MG63 (cell line): ENCODE measurements around the gene ATG4B. TPM values are rescaled to one million over a fixed set of nuclear protein-coding genes. Genes with fewer than 3 reads are reported as not detected.

ENCODE experiments used
- DNase-seq: peaks from one replicate; pipeline ENCODE4 v3.0.0-alpha.2; 2020
- H3K27me3 ChIP-seq: fragments of 250-450 bp; sonication (Bioruptor Pico); 2 replicates; pipeline ENCODE4 v1.5.1; 2020; ENCODE audit warnings: mild to moderate bottlenecking, moderate library complexity
- H3K36me3 ChIP-seq: fragments of 250-450 bp; sonication (Bioruptor Pico); 2 replicates; pipeline ENCODE4 v1.5.1; 2020; ENCODE audit warnings: mild to moderate bottlenecking, moderate library complexity
- H3K4me3 ChIP-seq: fragments of 250-450 bp; sonication (Bioruptor Pico); 2 replicates; pipeline ENCODE4 v1.5.1; 2020; ENCODE audit warnings: mild to moderate bottlenecking, moderate library complexity
- H3K9me3 ChIP-seq: fragments of 250-450 bp; sonication (Bioruptor Pico); 2 replicates; pipeline ENCODE4 v1.5.1; 2020; ENCODE audit warnings: mild to moderate bottlenecking, moderate library complexity
- total RNA-seq: library from RNA; depleted of rRNA; stranded (reverse); fragments of >200 nt; shearing (Covaris generic); gene quantifications from 2 replicates; pipeline ENCODE4 v1.2.3, GENCODE V29; 2014; ENCODE audit warnings: low replicate concordance

ATG4B gene
- total RNA-seq, 1 experiment from 2014 or later, result 47.9 TPM

GRCh38 chr2:241689306-241689705 lies 51.8 kb downstream of the ATG4B start:
- DNase-seq, result no peak
- Histone ChIP-seq H3K27me3 (no peaks in the 10 kb centered on the region), H3K9me3 (no peaks in the 10 kb centered on the region), H3K4me3 (no peak overlapping the region), H3K36me3 (peaks cover 70% of the 10 kb centered on the region)

DNA sequence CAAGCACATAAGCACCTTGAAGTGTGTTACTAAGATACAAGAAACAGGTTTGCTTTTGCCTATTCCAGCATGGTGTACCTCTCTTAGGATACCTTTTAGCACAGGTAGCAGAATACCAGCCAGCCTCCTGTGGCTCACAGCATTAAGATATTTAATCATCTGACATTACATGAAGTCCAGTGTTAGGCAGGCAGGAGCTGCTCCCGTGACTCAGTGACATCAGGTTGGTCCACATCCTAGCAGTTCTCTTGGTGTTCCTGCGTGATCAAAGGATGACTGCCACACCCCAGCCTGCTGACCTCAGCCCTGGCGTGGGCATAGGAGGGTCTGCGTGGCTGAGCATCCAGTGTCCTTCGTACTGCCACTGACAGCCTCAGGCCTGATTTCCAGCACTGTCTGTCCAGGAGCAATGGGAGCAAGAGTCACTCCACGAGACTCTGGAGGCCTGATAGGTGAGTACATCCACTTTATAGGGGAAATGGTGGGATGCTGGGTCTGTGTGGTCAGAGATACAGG lies 52.8 kb downstream of the ATG4B start:
- H3K9me3 ChIP-seq, result no peaks in the 10 kb centered on the region
- no peak for DNase-seq
- H3K27me3 ChIP-seq, result no peaks in the 10 kb centered on the region
- H3K4me3 ChIP-seq, result no peak overlapping the region
- peaks cover 69% of the 10 kb centered on the region for H3K36me3 ChIP-seq

DNA sequence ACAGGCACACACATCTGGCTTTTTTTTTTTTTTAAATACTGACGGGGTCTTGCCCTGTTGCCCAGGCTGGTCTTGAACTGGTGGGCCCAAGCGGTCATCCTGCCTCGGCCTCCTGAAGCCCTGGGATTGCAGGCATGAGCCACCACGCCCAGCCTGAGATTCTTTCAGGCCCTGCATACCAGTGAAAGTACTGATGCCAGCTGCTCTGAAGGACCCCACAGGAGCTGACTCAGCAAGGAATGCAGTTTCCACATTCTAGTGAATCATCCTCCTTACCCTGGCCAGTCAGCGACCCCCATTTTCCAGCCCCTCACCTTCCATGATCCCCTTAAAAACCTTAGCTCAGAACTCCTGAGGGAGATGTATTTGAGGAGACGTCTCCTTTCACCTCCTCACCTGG lies 55.0 kb downstream of the ATG4B start:
- no peaks in the 10 kb centered on the region for H3K27me3 ChIP-seq
- peak; percentile 59 for DNase-seq
- no peak overlapping the region for H3K4me3 ChIP-seq
- no peaks in the 10 kb centered on the region for H3K9me3 ChIP-seq
- peaks cover 68% of the 10 kb centered on the region for H3K36me3 ChIP-seq

GRCh38 chr2:241695651-241696050 lies 58.2 kb downstream of the ATG4B start:
- Histone ChIP-seq H3K36me3 (peaks cover 45% of the 10 kb centered on the region), H3K27me3 (no peaks in the 10 kb centered on the region), H3K4me3 (no peak overlapping the region), H3K9me3 (no peaks in the 10 kb centered on the region)
- no peak for DNase-seq

DNA sequence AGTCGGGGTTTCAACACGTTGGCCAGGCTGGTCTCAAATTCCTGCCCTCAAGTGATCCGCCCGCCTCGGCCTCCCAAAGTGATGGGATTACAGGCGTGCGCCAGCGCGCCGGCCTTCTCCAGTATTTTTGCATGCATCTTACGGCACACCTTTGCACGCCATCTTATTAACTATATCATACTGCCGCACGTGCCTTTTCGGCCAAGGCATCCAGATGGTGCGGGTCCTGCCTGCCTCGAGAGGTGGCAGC lies 63.6 kb downstream of the ATG4B start:
- Histone ChIP-seq H3K27me3 (no peaks in the 10 kb centered on the region), H3K36me3 (peaks cover 14% of the 10 kb centered on the region), H3K9me3 (peaks cover 4% of the 10 kb centered on the region; the same call in 1 of the 2 replicates), H3K4me3 (peak overlapping the region; percentile 80)
- DNase-seq, result no peak

DNA sequence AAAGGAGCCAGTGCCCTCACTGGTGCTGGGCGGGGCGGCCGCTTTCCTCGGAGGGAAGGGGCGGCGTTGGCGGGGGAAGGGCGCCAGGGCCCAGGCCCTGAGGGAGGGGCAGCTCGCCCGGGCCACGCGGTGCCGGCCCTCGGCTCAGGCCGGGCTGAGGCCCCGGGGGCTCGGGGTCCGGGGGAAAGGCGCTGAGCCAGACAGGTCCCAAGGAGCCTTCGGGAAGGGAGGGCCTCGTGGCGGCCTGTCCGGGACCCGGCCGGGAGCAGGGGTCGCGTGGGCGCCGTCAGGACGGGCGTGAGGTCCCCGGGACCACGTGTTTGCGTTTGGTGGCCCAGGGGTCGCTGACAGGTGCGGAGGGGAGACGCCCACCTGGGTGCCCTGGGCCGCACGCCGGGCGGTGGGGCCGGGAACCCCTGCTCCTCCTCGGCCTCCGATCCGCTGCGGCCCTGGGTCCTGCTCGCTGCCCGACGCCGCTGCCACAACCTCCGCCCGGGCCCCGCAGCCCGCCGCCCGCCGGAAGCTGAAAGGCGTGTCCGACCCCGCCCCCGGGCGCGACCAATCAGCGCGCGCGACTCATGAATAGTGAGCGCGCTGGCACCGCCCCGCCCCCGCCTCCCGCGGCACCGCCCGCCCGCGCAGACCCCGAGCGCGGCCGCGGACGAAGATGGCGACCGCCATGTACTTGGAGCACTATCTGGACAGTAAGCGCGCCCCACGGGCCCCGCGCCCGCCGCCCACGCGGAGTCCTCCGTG lies 64.1 kb downstream of the ATG4B start, which contains the start of gene ING5:
TSS of gene ING5 (plus strand) at position 641 of the 756 bp plus-strand sequence. CDS start at position 668, 27 bp downstream.
- Histone ChIP-seq H3K36me3 (peaks cover 19% of the 10 kb centered on the region), H3K9me3 (peaks cover 5% of the 10 kb centered on the region; the same call in 1 of the 2 replicates), H3K27me3 (no peaks in the 10 kb centered on the region), H3K4me3 (peak within 1 kb of the TSS; percentile 80)
- DNase-seq, result peak; percentile 95

DNA sequence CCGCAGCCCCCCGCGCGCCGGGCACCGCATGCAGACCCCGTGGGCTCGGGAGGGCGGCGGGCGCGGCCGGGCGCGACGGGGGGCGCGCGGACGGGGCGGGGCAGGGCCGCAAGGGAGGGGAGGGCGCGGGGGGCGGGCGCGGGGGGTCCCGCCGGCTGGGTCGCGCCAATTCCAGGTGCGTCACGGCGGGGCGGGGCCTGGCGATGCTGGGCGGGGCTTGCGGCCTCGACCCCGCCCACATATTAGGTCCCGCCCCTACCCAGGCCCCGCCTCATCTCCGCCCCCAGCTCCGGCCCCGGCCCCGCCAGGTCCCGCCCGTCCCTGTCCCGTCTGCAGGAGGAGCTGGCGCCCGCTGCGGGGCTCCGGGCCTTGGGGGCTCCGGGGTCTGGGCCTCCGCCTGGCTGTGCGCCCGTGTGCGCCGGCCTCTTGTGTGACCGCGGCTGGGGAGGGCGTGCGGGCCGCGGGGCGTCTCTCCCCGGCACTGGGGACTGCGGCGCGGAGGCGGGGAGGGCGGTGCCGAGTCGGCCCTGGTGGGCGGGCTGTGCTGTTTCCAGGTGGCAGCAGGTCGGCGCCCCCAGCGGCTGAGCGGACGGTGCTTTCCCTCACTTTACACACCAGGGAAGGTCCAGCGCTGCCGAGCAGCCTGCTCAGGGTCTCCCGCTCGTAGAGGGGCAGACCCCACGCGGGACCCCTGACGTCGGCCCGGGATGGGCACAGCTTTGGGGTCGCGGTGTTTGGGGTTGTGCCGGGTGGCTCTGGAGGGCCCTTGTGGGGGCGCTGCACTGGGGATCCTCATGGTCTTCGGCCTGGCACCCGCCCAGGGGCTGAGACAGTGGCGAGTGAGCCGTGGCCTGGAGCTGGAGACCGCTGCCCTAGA lies 64.9 kb downstream of the ATG4B start:
- peaks cover 5% of the 10 kb centered on the region; the same call in 1 of the 2 replicates for H3K9me3 ChIP-seq
- peak; percentile 80 for DNase-seq
- peak overlapping the region; percentile 80 for H3K4me3 ChIP-seq
- H3K27me3 ChIP-seq, result no peaks in the 10 kb centered on the region
- H3K36me3 ChIP-seq, result peaks cover 27% of the 10 kb centered on the region

- peak; percentile 48 for DNase-seq
- Histone ChIP-seq H3K4me3 (peak overlapping the region; percentile 80), H3K9me3 (peaks cover 5% of the 10 kb centered on the region; the same call in 1 of the 2 replicates), H3K27me3 (no peaks in the 10 kb centered on the region), H3K36me3 (peaks cover 33% of the 10 kb centered on the region)
Observed at GRCh38 chr2:241703032-241703604, 65.6 kb downstream of the ATG4B start.

- Histone ChIP-seq H3K9me3 (peaks cover 5% of the 10 kb centered on the region; the same call in 1 of the 2 replicates), H3K27me3 (no peaks in the 10 kb centered on the region), H3K4me3 (no peak overlapping the region), H3K36me3 (peaks cover 52% of the 10 kb centered on the region)
- no peak for DNase-seq
Observed at GRCh38 chr2:241706537-241706936, 69.0 kb downstream of the ATG4B start.

DNA sequence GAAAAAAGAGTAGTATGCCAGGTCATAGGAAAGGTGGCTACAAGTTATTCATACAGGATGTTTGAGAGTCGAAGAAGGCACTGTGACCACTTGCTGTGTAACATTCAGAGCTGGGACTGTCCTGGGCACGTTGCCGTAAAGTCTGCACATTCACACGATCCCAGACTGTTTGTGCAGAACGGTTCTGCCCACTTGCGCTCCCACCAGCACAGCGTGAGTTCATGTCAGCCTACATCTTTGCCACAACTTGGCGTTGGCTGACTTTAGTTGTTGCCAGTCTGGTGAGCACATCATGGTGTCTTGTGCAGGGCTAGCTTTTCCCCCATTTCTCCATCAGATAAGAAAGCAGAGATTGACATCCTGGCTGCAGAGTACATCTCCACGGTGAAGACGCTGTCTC lies 71.4 kb downstream of the ATG4B start:
- H3K4me3 ChIP-seq, result no peak overlapping the region
- H3K27me3 ChIP-seq, result no peaks in the 10 kb centered on the region
- H3K36me3 ChIP-seq, result peaks cover 66% of the 10 kb centered on the region
- H3K9me3 ChIP-seq, result peaks cover 5% of the 10 kb centered on the region; the same call in 1 of the 2 replicates
- DNase-seq, result no peak

- no peaks in the 10 kb centered on the region for H3K27me3 ChIP-seq
- no peaks in the 10 kb centered on the region for H3K9me3 ChIP-seq
- no peak overlapping the region for H3K4me3 ChIP-seq
- no peak for DNase-seq
- H3K36me3 ChIP-seq, result peaks cover 36% of the 10 kb centered on the region
Observed at GRCh38 chr2:241719093-241719492, 81.6 kb downstream of the ATG4B start.

DNA sequence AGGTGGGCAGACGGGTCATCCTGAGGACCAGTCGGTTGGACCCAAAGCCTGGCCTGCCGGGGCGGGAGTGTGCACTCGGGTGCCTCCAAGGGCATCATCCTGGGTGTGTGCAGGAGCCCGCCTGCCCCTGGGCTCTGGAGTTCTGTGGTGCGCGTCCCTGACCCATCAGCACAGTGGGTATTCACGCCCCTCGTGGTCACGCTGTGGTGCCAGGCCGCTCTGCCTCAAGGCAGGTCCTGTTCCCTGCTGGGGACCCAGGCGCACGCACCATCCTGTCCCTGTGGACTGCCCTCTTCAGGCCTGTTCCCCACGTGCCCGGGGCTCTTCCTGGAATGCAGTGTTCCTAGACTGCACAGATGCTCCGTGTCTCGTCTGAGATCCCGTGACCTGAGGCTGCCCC lies 82.6 kb downstream of the ATG4B start:
- H3K36me3 ChIP-seq, result peaks cover 34% of the 10 kb centered on the region
- no peak overlapping the region for H3K4me3 ChIP-seq
- no peak for DNase-seq
- no peaks in the 10 kb centered on the region for H3K9me3 ChIP-seq
- H3K27me3 ChIP-seq, result no peaks in the 10 kb centered on the region

DNA sequence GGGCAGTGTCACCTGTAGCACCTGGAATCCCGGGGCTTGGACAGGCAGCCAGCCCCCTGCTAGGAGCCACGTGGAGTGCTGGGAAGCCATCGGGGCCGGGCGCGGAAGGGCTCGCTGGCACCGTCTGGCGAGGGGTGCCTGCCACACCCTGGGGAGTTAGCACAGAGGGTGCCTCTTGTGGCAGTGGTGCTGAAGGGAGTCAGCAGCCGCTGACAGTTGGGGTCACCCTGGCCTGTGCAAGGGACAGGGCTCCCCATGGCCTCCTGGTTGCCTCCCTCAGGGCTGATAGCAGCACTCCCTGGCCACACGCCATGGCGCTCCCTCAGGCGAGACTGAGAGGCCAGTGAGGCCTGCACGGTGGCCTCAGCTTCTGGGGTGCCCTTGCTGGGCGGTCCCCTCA lies 83.1 kb downstream of the ATG4B start:
- Histone ChIP-seq H3K36me3 (peaks cover 33% of the 10 kb centered on the region), H3K4me3 (no peak overlapping the region), H3K9me3 (no peaks in the 10 kb centered on the region), H3K27me3 (no peaks in the 10 kb centered on the region)
- DNase-seq, result no peak

- DNase-seq, result no peak
- no peaks in the 10 kb centered on the region for H3K9me3 ChIP-seq
- H3K36me3 ChIP-seq, result peaks cover 29% of the 10 kb centered on the region
- no peak overlapping the region for H3K4me3 ChIP-seq
- H3K27me3 ChIP-seq, result no peaks in the 10 kb centered on the region
Observed at GRCh38 chr2:241721852-241722251, 84.4 kb downstream of the ATG4B start.

DNA sequence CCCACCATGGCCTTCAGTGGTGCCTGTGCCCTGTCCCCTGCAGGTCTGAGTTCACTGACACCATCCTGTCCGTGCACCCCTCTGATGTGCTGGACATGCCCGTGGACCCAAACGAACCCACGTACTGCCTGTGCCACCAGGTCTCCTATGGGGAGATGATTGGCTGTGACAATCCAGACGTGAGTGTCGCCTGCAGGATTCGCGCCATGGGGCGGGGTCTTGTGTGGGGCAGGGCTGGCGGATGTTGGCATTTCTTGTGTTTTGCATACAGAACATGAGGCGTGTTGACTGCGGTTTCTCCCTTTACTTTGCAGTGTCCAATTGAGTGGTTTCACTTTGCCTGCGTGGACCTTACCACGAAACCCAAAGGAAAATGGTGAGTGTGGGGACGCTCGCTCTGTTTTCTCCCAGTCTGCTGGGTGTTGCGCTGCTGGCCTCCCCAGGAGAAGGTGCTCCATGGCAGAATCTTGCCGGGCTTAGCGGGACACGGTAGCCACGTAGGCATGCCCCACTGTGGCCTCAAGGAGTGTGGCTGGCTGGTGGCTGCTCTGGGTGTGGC lies 85.5 kb downstream of the ATG4B start:
- Histone ChIP-seq H3K9me3 (no peaks in the 10 kb centered on the region), H3K27me3 (no peaks in the 10 kb centered on the region), H3K36me3 (peaks cover 34% of the 10 kb centered on the region), H3K4me3 (no peak overlapping the region)
- no peak for DNase-seq
